ENCODE data around the gene CDC25C.
"Not testable (repeated sequence)": the region's sequence is repeated elsewhere in the genome, so short reads cannot be mapped to it uniquely, and the experiment has no call there.

DNA sequence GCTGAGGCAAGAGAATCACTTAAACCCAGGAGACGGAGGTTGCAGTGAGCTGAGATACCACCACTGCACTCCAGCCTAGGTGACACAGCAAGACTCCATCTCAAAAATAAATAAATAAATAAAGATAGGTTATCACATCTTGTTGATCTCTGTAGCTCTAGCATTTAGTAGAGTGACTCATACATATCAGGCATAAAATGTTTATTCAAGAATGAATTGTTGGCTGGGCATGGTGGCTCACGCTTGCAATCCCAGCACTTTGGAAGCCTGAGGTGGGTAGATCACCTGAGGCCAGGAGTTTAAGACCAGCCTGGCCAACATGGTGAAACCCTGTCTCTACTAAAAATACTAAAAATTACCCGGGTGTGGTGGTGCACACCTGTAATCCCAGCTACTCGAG lies 13.4 kb downstream of the CDC25C start:
- TF ChIP-seq CTCF (IDR thresholded peaks at IDR 0.05; ENCODE audit: low read depth, low read length, missing input control); TAF1 (conservative IDR thresholded peaks at IDR 0.05); JUND (IDR thresholded peaks at IDR 0.05); RAD21 (IDR thresholded peaks at IDR 0.05): not testable (repeated sequence)
- TF ChIP-seq, protein P1, sequence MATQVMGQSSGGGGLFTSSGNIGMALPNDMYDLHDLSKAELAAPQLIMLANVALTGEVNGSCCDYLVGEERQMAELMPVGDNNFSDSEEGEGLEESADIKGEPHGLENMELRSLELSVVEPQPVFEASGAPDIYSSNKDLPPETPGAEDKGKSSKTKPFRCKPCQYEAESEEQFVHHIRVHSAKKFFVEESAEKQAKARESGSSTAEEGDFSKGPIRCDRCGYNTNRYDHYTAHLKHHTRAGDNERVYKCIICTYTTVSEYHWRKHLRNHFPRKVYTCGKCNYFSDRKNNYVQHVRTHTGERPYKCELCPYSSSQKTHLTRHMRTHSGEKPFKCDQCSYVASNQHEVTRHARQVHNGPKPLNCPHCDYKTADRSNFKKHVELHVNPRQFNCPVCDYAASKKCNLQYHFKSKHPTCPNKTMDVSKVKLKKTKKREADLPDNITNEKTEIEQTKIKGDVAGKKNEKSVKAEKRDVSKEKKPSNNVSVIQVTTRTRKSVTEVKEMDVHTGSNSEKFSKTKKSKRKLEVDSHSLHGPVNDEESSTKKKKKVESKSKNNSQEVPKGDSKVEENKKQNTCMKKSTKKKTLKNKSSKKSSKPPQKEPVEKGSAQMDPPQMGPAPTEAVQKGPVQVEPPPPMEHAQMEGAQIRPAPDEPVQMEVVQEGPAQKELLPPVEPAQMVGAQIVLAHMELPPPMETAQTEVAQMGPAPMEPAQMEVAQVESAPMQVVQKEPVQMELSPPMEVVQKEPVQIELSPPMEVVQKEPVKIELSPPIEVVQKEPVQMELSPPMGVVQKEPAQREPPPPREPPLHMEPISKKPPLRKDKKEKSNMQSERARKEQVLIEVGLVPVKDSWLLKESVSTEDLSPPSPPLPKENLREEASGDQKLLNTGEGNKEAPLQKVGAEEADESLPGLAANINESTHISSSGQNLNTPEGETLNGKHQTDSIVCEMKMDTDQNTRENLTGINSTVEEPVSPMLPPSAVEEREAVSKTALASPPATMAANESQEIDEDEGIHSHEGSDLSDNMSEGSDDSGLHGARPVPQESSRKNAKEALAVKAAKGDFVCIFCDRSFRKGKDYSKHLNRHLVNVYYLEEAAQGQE (IDR thresholded peaks at IDR 0.05) = not testable (repeated sequence)
- TF ChIP-seq, protein P2, sequence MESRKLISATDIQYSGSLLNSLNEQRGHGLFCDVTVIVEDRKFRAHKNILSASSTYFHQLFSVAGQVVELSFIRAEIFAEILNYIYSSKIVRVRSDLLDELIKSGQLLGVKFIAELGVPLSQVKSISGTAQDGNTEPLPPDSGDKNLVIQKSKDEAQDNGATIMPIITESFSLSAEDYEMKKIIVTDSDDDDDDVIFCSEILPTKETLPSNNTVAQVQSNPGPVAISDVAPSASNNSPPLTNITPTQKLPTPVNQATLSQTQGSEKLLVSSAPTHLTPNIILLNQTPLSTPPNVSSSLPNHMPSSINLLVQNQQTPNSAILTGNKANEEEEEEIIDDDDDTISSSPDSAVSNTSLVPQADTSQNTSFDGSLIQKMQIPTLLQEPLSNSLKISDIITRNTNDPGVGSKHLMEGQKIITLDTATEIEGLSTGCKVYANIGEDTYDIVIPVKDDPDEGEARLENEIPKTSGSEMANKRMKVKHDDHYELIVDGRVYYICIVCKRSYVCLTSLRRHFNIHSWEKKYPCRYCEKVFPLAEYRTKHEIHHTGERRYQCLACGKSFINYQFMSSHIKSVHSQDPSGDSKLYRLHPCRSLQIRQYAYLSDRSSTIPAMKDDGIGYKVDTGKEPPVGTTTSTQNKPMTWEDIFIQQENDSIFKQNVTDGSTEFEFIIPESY (IDR thresholded peaks at IDR 0.05) = not testable (repeated sequence)
- TF ChIP-seq, protein P3, sequence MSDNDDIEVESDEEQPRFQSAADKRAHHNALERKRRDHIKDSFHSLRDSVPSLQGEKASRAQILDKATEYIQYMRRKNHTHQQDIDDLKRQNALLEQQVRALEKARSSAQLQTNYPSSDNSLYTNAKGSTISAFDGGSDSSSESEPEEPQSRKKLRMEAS (IDR thresholded peaks at IDR 0.05) = not testable (repeated sequence)

Measured in liver (tissue), 3 donors.